ENCODE measurements around the gene L1CAM.

The L1CAM gene

DNA sequence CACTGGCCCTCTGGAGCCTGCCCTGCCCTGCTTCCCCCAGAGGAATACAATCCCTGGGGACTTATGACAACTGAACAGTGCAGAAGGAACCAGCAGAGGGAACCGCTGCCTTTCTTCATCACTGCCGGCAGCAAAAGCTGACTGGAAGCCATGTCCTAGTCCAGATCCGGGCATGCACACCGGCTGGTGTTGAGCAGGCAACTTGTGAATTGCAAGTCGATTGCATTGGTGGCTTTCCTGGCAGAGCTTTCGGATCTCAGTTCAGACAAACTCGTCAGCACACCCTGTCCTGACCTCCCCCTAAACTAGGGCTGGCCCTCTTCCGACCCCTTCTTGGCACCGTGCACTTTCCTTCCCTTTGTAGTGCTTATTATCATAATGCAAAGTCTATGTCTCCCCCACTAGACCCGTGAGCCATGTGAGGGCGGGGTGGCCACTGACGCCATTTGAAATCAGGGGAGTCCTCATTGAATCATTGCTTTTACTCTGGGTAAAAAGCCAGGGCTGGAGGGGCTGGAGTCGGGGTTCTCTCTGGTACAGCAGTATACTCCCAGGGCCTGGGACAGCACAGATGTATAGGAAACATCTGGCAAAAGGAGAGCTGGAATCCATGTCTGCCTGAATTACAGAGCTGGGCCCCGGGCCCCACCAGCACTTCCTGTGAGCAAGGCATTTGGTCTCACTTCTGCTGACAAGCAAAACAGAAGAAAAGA lies 38.3 kb upstream of the L1CAM start:
- no peak for DNase-seq

DNA sequence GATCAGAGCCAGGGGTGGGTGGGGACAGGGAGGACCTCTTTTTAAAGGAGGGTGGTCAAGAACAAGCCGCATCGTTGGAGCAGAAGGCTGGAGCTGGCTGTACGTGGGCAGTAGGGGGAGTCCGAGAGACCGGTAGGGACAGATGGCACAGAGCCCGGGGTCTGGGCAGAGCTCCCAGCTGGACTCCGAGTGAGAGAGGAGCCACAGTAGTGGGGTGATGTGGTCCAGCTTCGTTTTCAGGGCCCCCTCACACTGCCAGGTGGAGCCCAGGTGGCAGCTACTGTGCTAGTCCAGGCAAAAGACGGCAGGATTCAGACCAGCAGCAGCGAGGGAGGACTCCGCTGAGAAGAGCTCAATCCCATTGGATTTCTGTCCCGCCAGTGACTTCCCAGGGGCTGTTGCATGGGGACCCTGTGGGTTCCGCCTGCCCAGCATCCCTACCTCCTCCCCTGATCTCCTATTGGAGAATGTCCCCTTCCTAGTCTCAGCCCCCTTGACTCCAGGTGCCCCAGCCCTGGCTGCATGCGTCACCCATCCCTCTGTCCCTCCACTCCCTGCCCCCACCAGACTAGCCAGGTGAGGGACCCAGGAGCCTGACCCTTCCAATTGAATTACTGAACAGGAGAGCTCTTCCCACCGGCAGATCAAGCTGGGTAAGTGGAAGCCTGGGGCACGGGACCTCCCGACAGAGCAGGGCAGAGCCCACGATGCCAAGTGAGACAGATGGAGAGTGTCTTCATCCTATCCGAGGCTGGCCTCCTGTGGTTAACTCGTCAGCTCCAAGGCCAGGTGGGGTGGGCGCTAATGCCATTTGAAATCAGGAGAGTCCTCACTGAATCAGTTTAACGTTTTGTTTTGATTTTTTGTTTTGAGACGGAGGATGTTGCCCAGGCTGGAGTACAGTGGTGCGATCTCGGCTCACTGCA lies 37.2 kb upstream of the L1CAM start:
- no peak for DNase-seq

DNA sequence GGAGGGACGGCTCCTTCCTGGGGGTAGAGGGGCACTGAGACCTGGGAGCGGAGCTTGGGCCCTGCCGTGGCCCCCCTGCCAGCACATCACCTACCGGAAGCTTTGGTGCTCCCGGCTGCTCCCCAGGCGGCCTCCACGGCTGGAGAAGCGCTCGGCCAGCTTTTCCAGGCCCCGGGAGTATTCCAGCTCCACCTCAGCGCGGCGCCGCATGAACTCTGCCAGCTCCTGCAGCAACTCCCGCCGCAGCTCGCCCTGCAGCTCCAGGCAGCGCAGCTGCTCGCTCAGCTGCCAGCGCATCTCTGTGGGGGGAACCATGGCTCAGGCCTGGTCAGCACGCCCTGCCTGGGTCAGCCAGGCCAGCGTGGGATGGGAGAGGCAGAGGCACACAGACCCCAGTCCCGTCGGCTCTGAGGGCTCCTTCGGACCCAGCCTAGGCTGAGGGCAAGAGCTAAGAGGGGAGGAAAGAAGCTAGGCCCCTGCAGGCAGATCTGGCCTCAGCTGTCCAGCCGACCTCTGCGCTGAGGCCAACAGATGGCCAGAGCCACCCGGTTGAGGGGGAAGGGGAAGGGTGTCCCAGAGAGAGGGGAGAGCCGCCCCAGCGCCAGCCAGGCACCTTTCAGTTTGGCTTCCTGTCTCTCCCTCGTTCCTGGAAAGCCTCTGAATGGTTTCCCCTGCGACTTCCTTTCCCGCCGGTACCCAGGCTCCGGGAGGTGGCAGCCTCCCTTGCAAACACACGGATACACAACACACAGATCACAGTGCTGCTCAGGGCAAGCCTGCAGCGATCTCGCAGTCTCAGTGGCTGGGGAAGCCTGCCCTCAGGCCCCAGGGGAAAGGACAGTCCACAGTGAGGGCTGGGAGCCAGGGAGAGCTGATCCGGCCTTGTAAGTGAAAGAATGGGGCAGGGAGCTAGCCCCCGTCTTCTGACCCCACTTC lies 35.8 kb upstream of the L1CAM start:
- DNase-seq: no peak

DNA sequence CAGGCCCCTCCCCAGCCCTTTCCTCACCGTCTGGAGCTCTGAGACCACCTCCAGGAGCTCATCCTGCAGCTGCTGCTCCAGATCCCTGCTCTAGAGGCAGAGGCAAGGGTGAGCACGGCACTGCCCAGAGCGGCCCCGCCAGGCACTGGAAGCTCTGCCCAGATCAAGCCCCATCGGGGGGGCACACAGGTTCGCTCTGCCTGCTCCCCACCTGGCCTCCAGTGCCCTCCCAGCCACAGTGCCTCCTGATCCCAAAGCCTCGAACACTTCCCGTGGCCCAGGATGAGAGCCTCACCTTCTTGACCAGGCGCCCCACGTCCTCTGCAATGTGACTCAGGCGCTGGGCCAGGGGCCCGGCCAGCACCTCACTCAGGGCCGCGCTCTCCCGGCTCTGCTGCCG lies 35.1 kb upstream of the L1CAM start:
- DNase-seq: no peak

DNA sequence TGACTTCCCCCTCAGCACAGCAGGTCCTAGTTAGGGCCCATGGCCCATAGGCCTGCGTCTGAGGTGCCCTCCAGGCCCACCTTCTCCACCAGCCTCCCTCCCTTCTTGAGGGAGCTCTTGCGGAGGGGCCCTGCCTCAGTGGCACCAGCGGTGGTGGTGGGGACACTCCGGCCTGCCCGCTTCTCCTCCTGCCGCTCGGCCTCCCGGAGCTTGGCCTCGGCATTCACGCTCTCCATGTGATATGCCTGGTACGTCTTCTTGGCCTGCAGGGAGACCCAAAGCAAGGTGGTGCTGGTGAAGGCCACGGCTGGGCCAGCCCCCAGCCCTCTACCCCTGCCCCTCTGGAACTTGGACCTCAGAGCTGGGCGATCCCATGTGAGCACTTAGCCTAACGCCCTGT lies 34.6 kb upstream of the L1CAM start:
- DNase-seq: no peak

DNA sequence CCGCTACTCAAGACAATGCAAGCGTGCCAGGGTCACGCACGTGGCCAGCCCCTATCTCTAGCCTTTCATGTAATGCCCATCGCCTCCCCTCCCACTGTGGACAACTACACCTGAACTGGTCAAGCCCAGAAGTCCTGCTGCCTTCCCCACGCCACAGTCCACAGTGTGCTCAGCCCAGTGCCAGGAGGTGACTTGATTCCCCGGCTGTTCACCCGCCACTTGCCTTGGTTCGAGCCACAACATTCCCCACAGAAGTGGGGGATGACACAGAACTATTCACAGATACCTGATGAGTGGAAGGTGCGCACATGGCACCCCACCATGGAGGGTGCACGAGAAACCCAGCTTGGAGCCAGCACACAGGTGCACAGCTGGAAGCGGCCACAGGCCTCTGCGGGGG lies 33.3 kb upstream of the L1CAM start:
- DNase-seq: no peak

DNA sequence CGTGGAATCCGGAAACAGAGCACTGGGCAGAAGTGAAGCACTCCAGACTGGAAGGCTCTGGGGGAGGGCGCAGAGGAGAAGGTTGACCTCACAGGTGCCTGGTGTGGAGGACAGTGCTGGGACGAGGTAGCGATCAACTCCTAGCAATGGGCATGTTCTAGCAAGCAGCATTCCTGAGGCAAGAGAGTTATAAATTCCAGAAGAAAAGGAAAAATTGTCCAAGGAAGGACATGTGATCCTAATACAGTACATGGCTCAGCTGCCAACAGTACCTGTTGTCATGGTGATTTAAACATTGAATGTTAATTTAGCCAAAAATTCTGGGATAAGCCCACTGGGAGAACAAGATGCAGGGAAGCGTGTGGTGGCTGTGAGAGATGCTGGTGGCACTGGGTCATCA lies 31.9 kb upstream of the L1CAM start:
- DNase-seq: no peak

DNA sequence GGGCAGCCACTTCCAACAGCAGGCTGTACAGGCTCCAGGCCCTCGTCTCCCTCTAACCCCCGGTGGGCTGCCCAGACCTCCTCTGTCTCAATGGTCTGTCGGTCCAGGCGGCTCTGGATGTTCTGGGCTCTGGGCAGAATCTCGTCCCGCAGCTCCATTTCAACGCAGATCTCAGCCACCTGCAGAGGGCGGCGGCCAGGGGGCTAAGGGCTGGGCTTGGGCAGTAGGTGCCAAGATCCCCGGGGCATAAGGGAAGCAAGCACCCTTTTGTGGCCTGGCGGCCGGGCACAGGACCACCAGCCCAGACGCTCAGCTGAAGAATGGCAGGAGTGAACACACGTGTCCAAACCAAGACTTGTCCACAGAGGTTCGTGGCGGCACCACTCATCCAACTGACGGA lies 27.7 kb upstream of the L1CAM start:
- no peak for DNase-seq

DNA sequence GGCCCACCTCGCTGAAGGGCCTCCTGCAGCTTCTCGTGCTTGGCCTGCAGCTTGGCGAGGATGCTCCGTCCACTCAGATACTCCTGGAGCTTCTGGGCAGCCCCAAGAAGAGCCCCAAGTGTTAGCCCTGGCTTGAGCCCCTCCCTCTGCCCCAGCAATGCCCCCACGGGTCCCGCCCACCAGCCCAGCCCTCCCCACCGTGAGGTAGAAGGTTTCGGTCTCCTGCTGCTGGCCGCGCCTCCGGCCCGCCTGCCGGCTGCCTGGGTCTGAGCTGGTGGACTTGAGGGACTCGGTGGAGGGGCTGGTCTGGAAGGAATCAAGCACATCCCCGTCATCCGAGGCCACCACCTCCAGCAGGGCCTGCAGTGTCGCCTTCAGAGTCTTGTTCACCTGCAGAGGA lies 27.2 kb upstream of the L1CAM start:
- DNase-seq: no peak

DNA sequence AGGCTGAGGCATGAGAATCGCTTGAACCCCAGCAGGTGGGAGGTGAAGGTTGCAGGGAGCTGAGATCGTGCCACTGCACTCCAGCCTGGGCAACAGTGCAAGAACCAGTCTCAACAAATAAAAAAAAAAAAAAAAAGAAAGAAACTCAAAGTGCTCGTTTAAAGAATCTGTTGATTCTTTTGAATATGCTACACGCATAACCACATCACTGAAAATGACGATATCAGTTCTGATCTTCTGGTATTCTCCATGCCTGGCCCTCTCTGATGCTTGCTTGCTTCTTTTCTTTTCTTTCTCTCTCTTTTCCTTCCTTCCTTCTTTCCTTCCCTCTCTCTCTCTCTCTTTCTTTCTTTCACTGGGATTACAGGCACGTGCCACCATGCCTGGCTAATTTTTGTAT lies 25.8 kb upstream of the L1CAM start:
- DNase-seq: no peak

DNA sequence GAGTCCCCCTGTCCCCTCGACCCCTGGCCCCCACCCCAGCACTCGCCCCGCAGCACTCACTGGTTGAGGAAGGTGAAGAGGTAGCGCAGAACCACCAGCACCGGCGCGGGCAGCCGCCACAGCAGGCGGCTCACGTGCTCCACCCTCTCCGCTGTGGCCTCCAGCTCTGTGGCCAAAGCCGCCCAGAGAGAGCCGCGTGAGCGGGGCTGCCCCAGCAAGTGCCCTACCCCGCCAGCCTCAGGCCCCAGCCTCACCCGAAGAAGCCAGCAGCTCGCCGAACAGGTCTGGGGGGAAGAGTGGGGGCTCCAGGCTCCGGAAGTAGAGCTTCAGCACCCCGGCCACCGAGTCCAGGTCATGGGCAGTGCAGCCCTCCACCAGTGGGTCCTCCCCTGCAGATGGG lies 24.5 kb upstream of the L1CAM start:
- DNase-seq: no peak

DNA sequence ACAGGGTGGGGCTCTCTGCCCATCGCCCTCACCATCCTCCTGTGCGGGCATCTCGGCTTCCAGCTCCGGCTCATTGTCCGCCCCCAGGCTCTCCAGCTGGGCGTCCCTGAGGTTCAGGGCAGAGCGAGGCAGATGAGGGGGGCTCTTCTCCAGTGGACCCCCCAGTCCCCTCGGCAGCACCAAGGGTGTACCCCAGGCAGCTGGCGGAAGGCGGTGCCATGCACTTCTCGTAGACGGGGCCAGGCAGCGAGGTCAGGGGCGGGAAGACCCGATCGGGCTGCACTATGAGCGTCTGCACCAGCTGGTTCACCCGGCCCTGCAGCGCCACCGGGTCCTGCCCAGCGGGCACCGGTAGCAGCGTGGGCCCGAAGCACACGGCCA lies 24.0 kb upstream of the L1CAM start:
- no peak for DNase-seq

DNA sequence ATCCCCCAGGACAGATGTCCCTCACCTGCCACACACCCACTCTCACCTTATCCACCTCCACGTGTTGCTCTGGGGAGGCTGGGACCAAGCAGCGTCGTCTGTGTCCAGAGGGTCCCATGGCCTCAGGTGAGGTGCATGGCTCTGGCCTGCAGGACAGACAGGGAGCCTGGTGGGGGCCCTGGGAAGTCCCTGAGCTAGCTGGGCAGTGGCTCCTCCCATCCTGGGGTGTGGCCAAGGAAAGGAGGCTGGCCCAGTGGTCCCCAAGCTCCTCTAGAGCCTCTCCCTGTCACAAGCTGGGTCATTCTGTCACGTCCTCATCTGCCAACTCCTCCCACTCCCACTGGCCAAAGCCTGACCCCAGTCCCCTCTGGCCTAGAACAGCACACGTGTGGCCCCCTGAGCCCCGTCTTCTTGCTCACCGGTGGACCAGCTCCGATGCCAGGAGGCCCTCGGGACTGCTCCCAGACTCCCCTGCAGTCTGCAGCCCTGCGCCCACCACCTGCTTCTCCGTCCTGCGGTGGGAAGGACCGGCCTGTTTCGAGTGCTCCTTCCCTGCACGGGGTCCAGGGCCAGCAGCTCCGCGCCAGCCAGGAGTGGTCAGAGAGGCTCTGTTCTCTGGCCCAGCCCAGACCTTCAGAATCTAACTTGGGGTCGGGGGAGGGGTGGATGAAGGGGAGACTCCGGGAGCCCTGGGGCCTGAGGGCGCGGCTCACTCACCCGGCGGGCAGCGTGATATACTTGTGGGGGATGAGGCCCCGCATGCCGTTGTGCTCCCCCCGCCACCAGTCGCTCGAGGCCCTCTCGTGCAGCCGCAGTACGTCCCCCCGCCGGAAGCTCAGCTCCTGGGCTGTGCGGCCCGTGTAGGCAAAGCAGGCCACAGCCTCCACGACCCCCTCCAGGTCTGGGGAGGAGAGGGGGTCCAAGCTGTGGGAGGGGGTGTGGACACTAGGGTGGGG lies 23.3 kb upstream of the L1CAM start:
- no peak for DNase-seq

DNA sequence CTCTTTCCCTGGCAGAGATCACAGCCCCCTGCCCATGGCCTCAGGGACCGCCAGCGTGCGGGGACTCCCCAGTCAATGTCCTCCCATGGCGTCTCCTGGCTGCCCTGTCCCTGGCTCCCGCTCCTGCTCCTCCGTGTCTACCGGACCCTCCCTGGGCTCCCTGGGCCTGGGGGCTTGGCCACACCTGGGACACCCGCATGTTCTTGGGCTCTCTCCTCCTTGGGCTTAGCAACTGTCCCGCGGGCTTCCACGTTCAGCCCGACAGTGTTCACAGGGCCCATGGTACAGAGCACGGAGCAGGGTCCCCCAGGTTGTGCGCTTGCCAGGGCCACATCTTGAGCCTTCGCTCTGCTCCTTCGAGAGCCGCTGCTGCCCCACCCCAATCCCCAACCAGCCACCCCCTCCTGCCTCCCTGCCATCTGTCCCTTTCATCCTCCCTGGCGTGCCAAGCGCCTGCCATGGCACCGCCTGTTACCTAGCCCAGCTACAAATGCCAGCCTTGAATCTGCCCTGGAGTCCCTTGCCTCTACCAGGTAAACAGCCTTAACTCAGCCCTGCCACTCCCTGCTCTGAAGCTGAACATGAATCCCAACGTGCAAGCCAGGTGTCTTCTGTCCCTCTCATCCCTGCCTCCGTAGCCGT lies 22.4 kb upstream of the L1CAM start:
- no peak for DNase-seq

DNA sequence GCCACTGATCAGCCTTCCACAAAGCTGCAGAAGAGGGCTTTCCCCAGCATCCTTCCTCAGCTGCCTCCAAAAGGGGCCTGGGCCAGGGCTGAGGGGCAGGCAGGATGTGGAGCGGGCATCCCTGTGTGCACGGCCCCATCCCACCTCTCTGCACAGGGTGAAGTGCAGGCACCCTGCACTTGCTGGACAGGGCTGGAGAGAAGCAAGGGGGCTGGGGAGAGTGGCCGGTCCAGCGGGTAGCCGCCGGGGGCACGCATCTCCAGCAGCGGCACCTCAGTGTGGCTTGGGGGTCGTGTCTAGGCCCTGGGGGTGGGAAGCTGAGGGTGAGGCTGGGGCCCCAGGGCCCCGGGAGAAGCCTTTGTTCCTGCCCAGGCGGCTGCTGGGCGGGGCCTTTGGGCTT lies 21.5 kb upstream of the L1CAM start:
- no peak for DNase-seq

DNA sequence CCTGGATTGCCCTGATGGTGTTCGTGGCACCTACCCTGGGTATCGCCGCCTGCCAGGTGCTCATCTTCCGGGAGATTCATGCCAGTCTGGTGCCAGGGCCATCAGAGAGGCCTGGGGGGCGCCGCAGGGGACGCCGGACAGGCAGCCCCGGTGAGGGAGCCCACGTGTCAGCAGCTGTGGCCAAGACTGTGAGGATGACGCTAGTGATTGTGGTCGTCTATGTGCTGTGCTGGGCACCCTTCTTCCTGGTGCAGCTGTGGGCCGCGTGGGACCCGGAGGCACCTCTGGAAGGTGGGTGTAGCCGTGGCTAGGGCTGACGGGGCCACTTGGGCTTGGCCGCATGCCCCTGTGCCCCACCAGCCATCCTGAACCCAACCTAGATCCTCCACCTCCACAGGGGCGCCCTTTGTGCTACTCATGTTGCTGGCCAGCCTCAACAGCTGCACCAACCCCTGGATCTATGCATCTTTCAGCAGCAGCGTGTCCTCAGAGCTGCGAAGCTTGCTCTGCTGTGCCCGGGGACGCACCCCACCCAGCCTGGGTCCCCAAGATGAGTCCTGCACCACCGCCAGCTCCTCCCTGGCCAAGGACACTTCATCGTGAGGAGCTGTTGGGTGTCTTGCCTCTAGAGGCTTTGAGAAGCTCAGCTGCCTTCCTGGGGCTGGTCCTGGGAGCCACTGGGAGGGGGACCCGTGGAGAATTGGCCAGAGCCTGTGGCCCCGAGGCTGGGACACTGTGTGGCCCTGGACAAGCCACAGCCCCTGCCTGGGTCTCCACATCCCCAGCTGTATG lies 20.3 kb upstream of the L1CAM start:
- DNase-seq: no peak

DNA sequence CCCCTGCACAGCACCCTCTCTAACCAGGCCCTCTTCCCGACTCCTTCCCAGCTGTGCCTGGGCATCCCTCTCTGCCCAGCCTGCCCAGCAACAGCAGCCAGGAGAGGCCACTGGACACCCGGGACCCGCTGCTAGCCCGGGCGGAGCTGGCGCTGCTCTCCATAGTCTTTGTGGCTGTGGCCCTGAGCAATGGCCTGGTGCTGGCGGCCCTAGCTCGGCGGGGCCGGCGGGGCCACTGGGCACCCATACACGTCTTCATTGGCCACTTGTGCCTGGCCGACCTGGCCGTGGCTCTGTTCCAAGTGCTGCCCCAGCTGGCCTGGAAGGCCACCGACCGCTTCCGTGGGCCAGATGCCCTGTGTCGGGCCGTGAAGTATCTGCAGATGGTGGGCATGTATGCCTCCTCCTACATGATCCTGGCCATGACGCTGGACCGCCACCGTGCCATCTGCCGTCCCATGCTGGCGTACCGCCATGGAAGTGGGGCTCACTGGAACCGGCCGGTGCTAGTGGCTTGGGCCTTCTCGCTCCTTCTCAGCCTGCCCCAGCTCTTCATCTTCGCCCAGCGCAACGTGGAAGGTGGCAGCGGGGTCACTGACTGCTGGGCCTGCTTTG lies 19.6 kb upstream of the L1CAM start:
- DNase-seq: no peak

DNA sequence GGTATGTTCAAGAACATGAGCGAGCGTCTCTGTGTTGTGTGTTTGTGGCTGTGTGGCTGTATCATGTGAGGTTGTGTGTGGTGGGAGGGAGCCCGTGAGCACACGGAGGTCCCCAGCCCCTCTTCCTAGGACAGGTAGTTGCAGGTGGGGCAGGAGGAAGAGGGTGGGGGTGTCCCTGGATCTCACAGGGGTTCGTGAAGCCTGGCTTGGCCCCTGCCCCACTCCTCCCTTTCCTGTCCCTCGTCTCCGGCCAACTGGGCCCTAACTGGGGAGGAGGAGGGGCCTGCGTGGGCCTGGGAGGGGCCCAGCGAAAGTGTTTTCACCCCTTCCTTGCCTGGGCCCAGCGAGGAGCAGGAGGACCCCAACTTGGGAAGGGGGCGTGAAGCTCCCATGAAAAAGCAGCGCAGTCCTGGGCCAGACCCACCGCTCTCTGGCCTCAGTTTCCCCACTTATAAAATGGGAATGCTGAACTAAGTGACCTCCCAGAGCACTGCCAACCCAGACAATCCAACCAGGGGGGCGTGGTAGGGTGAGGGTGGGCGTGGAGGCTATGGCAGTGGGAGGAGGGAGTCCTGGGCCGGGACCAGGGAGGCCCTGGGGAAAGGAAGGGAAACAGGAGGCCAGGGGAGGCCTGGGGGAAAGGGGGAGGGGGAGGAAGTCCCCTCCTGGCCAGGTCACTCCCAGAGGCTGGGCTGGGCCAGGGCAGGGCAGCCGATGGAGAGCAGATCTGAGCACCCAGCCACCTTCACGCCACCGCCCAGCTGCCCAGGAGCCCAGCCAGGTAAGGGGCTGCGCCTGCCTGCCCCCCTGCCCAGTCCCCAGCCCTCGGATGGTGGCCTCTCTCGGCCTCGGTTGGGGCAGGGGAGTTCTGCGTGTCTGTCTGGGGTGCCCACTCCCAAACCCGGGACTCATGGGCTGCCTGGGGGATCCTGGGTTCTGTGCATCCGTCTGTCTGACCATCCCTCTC lies 18.3 kb upstream of the L1CAM start, which contains the start of gene AVPR2:
AVPR2 (plus strand) TSS at position 683 of the 967 bp plus-strand sequence. CDS start 473 bp downstream, outside the sequence.
- DNase-seq: no peak

Data from activated CD4-positive, alpha-beta T cell treated with anti-CD3 and anti-CD28 coated beads for 1 hour (primary cell).